K562 (cell line): Measurements from ENCODE around the gene OPCML. TPM values are rescaled to one million over a fixed set of nuclear protein-coding genes. Genes with fewer than 3 reads are reported as not detected.

Experiments
- ERF ChIP-seq: fragments of 450-650 bp; formaldehyde crosslinking; IDR thresholded peaks from 2 replicates; pipeline ENCODE4 v1.4.0; 2020; ENCODE audit warnings: mild to moderate bottlenecking, mixed read lengths
- HNRNPLL ChIP-seq: fragments of 200-400 bp; formaldehyde crosslinking; IDR thresholded peaks from 2 replicates; pipeline ENCODE4 v1.6.1; 2017; ENCODE audit warnings: low read length, low read depth, mild to moderate bottlenecking; ENCODE audit not compliant: poor library complexity, severe bottlenecking
- RBM14 ChIP-seq: fragments of 200-400 bp; formaldehyde crosslinking; IDR thresholded peaks from 2 replicates; pipeline ENCODE4 v1.6.1; 2018; ENCODE audit warnings: low read depth, mild to moderate bottlenecking, low read length, moderate library complexity, borderline replicate concordance; ENCODE audit not compliant: insufficient read depth
- RCOR1 ChIP-seq, 2 experiments: IDR thresholded peaks; 2 replicates each; pipeline ENCODE4 v1.6.1; 2012; ENCODE audit warnings: low read depth in 2 of 2, low read length in 2 of 2, borderline replicate concordance in 1 of 2, improper control_type of control experiment in 1 of 2
- SIN3A ChIP-seq, 2 experiments: fragments of 150-350 bp in 1 of 2; IDR thresholded peaks; 2 replicates each; pipeline ENCODE4 v1.6.1; 2011 to 2016; ENCODE audit warnings: borderline replicate concordance in 2 of 2, low read depth in 2 of 2, low read length in 2 of 2, mild to moderate bottlenecking in 2 of 2, moderate library complexity in 2 of 2; ENCODE audit not compliant: control insufficient read depth in 1 of 2
- ZNF143 ChIP-seq: sonication (generic); formaldehyde crosslinking; IDR thresholded peaks from 2 replicates; pipeline ENCODE4 v1.9.0; 2022; ENCODE audit warnings: mild to moderate bottlenecking, missing genetic modification reagents
- ZNF232 ChIP-seq: sonication (generic); formaldehyde crosslinking; IDR thresholded peaks from 2 replicates; pipeline ENCODE4 v1.8.0; 2022; ENCODE audit warnings: mild to moderate bottlenecking, missing genetic modification reagents
- polyA plus RNA-seq, 8 experiments: library from polyadenylated mRNA; depleted of rRNA in 4 of 8; stranded (reverse) in 5 of 8; unstranded in 3 of 8; fragments of >200 nt; fragmentation: Nextera tagmentation in 2 of 8; fragmentation: Illumina TruSeq in 1 of 8; extraction: Ambion mirVana in 2 of 8; extraction: Trizol in 1 of 8; gene quantifications; 2 replicates each; pipeline versions ENCODE4 v1.2.1 to v1.2.3, GENCODE V29; 2011 to 2014; ENCODE audit warnings: inconsistent platforms in 1 of 8, missing spikeins in 1 of 8
- total RNA-seq, 7 experiments: library from RNA; depleted of rRNA in 6 of 7; stranded (reverse); fragments of >200 nt in 6 of 7; fragmentation: Illumina TruSeq in 2 of 7; extraction: Trizol in 2 of 7; gene quantifications; 2 replicates each; pipeline versions ENCODE4 v1.2.1 to v1.2.3, GENCODE V29; 2011 to 2021; ENCODE audit warnings: low replicate concordance in 1 of 7
- TF ChIP-seq, protein P1 (sequence below), 2 experiments: fragments of 200-800 bp in 1 of 2; sonication (Bioruptor generic) in 1 of 2; sonication (generic) in 1 of 2; formaldehyde crosslinking in 1 of 2; IDR thresholded peaks in 1 of 2; conservative IDR thresholded peaks in 1 of 2; 2 replicates each; pipeline versions ENCODE4 v1.5.0 to v1.6.1; 2016 to 2020; ENCODE audit warnings: missing compliant biosample characterization in 1 of 2, missing genetic modification characterization in 1 of 2, missing genetic modification reagents in 1 of 2
- TF ChIP-seq, protein P2 (sequence below), 2 experiments: fragments of 450-650 bp in 1 of 2; sonication (generic) in 1 of 2; formaldehyde crosslinking; conservative IDR thresholded peaks; 2 replicates each; pipeline versions ENCODE4 v1.4.0 to v1.8.1; 2020 to 2022; ENCODE audit warnings: mild to moderate bottlenecking in 1 of 2, missing genetic modification reagents in 1 of 2
- TF ChIP-seq, protein P3 (sequence below): fragments of 450-650 bp; formaldehyde crosslinking; IDR thresholded peaks from 2 replicates; pipeline ENCODE4 v1.4.0; 2020; ENCODE audit warnings: mild to moderate bottlenecking, moderate library complexity
- TF ChIP-seq, protein P4 (sequence below): conservative IDR thresholded peaks from 2 replicates; pipeline ENCODE4 v1.6.1; 2011; ENCODE audit warnings: low read depth, mild to moderate bottlenecking, low read length; ENCODE audit not compliant: control insufficient read depth

OPCML gene
- total and polyA plus RNA-seq, 9 of the 15 experiments (the other 6 are each of a cell fraction or from before 2014, with no cell fraction given): not detected

DNA sequence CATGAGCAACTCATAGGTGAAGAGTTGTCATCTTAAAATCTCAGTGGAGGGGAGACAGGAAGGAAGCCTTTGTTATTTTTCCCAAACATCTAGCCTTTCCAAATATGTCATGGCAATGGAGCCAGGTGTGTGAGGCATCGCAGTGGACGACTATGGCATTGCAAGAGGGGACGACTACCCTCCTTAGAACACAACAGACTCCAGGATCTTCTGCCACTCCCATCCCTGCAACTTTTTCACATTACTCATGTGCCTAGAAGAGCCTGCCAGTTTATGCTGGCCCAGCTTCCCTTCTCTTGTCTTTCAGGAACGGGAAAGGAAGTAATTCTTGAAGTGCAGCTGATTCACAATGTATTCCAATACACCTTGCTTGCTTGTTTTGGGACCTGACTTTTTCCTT is 1008.4 kb downstream of the OPCML start (continued):
- TF ChIP-seq, protein P1, sequence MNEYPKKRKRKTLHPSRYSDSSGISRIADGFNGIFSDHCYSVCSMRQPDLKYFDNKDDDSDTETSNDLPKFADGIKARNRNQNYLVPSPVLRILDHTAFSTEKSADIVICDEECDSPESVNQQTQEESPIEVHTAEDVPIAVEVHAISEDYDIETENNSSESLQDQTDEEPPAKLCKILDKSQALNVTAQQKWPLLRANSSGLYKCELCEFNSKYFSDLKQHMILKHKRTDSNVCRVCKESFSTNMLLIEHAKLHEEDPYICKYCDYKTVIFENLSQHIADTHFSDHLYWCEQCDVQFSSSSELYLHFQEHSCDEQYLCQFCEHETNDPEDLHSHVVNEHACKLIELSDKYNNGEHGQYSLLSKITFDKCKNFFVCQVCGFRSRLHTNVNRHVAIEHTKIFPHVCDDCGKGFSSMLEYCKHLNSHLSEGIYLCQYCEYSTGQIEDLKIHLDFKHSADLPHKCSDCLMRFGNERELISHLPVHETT (CRISPR knock-in tag; conservative IDR thresholded peaks at IDR 0.05 in 1 of 2, IDR thresholded peaks at IDR 0.05 in 1 of 2): no peak
- TF ChIP-seq SIN3A (IDR thresholded peaks at IDR 0.05; ENCODE audit: borderline replicate concordance in 2 of 2, control insufficient read depth in 1 of 2, low read depth in 2 of 2, low read length in 2 of 2) (no peak), ZNF232 (CRISPR knock-in tag) (no peak), ERF (no peak), ZNF143 (CRISPR knock-in tag) (no peak), HNRNPLL (no peak), RBM14 (no peak), RCOR1 (IDR thresholded peaks at IDR 0.05; ENCODE audit: borderline replicate concordance in 1 of 2, low read depth in 2 of 2, low read length in 2 of 2) (no peak)
- TF ChIP-seq, protein P2, sequence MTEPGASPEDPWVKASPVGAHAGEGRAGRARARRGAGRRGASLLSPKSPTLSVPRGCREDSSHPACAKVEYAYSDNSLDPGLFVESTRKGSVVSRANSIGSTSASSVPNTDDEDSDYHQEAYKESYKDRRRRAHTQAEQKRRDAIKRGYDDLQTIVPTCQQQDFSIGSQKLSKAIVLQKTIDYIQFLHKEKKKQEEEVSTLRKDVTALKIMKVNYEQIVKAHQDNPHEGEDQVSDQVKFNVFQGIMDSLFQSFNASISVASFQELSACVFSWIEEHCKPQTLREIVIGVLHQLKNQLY (CRISPR knock-in tag; conservative IDR thresholded peaks at IDR 0.05): no peak
- TF ChIP-seq, protein P3, sequence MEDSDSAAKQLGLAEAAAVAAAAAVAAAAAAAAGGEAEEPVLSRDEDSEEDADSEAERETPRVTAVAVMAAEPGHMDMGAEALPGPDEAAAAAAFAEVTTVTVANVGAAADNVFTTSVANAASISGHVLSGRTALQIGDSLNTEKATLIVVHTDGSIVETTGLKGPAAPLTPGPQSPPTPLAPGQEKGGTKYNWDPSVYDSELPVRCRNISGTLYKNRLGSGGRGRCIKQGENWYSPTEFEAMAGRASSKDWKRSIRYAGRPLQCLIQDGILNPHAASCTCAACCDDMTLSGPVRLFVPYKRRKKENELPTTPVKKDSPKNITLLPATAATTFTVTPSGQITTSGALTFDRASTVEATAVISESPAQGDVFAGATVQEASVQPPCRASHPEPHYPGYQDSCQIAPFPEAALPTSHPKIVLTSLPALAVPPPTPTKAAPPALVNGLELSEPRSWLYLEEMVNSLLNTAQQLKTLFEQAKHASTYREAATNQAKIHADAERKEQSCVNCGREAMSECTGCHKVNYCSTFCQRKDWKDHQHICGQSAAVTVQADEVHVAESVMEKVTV: no peak
- TF ChIP-seq, protein P4, sequence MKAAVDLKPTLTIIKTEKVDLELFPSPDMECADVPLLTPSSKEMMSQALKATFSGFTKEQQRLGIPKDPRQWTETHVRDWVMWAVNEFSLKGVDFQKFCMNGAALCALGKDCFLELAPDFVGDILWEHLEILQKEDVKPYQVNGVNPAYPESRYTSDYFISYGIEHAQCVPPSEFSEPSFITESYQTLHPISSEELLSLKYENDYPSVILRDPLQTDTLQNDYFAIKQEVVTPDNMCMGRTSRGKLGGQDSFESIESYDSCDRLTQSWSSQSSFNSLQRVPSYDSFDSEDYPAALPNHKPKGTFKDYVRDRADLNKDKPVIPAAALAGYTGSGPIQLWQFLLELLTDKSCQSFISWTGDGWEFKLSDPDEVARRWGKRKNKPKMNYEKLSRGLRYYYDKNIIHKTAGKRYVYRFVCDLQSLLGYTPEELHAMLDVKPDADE: no peak
